AG08395 (cell line): ENCODE data around the gene ADSS1.
"Not testable (repeated sequence)": the region's sequence is repeated elsewhere in the genome, so short reads cannot be mapped to it uniquely, and the experiment has no call there.

Experiments
- DNase-seq: peaks from one replicate; pipeline ENCODE4 v3.0.0; 2012; ENCODE audit warnings: mixed read lengths, low spot score

ADSS1 gene

DNA sequence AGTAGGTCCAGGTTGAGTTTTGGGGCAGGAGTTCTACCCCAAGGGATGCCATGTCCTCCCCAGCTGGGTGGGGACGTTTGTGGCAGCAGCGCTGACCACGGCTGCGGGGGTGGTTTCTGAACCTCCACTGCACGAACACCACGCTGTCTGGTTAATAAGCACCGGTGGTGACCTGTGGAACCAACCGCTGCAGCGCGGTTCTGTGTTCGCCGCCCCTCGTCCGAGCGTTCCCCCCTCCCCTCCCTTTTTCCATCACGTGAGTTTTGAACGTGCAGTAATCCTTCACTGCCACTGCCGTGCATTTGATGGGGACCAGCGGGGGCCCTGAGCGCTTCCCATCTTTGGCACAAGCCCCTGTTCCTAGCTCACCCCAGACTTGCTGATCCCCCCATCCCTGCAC is 6.4 kb upstream of the ADSS1 start:
- no peak for DNase-seq

DNA sequence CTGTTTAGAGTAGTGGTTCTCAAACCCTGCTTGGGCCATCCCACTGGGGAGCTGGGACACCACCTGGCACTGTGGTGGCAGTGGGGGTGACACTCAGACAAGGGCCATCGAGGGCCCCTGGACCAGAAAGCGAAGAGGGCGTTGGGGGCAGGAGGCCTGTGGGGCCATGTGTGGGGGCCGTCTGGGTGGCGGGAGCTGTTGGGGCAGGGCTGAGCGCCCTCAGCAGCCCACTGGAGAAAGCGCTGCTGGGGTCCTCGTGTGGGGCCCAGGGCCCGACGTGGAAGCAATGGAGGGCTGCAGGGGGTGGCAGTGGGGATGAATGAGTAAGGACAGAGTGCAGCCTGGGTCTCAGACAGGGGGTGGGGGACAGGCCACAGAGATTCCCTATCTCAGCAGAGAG is 5.9 kb upstream of the ADSS1 start:
- no peak for DNase-seq

DNA sequence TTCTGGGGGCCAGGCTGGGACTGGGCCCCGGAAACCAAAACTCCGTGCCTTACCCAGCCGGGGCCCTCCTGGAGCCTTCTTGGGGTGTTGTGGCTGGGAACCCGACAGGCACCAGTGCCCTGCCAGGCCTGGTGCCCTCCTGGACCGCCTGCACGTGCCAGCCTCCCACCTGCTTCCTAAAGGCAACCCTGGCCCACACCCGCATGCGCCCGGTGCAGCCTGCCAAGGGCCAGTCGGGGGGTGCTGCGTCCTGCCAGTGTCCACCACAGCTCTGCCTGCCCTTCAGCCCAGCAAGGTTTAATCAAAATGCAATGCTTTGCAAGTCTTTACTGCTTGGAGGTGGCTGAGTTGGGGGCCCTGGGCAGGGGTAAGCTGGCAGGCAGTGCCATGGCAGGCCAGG is 5.2 kb upstream of the ADSS1 start:
- no peak for DNase-seq

DNA sequence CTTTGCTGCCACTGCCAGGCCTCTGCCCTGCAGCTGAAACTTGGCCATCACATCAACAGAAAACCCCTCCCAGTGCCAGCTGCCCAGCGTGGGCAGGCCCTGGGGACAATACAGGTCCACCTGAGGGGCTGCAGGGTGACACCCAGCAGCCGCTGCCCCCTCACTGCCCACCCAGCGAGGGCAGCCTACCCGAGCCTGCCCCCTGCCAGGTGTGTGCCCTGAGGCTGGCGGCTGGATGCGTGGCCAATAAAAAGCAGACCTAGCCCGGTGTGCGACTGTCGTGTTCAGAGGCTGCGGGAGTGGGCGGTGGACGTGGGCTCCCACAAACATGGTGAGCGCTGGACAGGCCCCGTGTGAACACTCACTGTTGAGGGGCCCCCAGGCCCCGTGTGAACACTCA is 4.7 kb upstream of the ADSS1 start:
- DNase-seq = no peak

DNA sequence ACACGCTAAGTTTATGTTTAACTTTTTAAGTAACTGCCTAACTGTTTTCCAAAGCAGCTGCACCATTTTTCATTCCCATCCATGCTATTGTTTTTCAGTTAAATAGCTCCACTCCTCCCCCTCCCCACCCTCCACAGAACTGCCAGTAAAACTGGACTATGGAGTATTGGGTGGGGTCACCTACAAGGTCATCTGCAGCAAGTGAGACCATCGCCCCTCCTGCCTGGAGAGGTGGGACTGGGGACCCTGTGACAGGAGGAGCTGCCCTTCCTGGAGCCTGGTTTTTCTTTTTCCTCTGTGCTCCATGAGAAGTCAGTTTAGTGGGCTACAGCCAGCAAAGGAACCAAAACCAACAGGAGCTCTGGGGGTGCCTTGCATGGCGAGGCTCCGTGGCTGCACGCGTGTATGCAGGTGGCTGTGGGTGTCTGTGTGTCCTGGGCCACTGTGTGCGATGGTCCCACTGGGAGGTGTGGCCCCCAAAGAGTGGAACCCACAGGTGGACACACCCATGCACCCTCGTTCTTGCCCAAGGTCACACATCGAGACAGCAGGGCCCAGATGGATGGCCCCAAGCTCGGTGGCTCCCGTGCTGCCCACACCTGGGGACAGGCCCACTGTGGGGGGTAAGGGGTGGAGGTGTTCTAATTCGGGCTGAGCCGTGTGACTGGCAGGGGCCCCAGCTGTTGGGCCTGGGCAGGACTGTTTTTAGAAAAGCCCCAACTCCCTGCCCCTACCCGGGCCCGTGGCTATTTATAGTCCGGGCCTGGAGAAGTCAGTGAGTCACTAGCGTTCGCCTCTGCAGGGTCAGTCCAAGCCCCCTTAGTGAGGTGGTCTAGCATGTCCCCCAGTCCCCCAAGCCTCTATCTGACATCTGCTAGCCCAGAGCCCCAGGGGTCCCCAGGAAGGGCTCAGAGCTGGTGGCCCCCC is 2.3 kb upstream of the ADSS1 start:
- no peak for DNase-seq

DNA sequence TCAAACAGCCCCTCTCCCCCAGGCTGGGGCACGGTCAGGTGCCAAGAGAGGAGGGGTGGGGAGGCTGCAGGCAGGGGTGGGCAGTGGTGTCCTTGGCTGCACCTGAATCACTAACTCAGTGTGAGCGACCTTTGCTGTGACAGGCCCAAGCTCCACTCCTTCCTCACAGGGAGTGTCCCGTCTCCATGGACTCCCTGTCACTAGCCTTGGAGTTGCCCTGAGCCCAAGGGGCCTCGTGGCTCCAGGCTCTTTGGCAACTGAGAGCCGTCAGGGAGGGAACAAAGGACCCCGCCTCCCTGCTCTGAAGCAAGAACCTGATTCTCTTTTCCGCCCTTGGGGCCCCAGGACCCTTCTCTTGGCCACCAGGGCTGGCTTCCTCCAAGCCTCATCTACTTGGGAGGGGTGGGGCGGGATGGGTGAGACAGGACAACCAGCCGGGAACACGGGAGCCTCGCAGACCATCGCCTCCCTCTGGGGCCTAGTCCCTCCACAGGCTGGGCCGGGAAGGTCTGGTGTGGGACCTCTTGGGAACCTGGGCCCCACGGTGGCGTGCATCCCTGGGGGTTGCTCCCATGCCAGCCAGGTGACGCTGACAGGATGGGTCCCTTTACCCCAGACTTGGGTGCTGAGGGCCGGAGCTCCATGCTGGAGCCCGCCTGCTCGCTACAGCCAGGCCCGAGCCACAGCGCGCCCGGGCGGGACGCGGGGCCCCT is 935 bp upstream of the ADSS1 start:
- no peak for DNase-seq

DNA sequence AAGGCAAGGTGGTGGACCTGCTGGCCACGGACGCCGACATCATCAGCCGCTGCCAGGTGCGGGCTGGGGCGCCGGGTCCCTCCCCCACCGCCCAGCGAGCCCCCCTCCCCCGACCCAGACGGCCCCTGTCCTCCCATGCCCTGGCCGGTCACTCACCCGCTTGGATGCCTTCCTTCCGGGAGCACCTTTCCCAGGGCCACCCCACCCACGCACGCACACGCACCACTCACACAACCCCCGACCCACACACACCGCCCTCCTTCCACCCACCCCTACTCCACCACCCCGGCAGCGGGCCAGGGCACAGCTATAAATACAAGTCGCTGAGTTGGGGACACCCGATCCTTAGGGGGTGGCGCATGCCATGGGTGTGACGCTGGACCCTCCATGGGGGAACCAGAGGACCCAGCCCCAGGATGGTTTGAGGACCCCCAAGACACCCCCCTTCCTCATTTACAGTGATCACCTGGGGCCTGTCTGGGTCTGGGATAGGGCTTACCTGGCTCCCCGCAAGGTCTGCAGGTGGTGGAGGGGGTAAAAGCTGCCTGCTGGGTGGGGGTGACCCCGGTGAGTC is 465 bp downstream of the ADSS1 start:
- DNase-seq = no peak

DNA sequence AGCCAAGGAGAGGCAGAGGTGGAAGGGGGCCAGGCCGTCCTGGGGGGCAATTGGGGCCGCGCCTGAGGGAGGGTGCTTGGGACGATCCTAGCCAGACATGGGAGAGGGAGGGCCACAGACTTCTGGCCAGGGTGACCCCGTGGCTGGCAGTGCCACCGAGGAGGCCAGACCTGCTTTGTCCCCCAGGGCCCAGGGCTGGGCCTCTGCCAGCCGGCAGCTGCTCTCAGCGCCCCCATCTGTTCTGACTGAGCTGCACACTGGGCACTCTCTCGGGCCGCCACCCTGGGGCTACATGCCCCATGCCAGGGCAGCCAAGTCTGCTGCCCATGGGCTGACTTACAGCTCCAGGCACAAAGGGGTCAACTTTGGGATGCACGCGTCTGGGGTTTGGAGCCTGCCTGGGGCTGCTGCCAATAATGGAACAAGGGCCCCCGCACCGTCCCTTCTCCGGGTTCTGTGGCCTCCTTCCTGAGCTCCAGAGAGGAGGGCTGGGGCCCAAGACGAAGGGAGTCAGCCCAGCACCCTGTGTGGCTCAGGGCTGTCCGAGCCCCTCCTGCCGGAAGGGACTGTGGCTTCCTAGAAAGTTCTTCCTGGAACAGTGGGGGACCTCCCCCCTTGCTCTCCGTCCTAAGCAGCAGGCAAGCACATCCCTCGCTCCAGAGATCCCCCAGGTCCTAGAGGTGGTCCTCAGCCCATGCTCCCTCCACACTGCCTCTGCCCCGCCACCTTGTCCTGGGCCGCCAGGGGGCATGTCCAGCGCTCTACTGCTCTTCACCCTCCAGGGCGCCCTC is 1.1 kb downstream of the ADSS1 start:
- DNase-seq = peak; percentile 39

DNA sequence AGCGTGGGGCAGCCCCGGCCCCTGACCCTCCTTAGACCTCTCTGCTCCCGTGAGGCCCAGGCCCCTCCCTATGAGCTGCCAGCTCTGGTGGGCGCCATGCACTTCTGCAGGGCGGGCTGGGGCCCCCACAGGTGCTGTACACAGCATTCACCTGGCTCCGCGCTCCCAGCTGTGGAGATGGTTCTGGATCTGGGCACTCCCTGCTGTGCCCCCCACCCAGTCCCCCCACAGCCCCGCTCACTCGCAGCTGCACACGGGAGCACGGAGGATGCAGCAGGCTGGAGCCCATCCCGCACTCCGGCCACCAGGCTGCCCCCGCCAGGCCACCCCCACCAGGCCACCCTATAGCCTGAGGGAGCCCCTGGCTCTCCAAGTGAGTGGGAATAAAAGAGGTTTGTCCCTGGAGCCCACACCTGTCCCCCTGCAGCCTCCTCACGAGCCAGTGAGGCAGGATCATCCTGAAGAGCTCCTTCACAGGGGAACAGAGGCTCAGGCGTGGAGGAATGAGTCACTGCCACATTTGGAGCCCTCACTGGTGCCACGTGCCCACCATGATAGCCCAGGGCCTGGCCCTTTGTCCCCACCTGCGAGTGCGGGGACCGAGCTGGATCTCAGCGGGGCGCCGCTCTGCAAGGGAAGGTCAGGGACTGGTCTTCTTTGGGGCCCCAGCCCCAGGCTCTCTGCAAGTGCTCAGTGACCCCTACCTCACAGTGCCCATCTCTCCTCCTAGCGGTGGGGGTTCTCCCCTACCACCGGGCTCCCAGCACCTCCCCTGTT is 1.9 kb downstream of the ADSS1 start:
- DNase-seq = no peak

DNA sequence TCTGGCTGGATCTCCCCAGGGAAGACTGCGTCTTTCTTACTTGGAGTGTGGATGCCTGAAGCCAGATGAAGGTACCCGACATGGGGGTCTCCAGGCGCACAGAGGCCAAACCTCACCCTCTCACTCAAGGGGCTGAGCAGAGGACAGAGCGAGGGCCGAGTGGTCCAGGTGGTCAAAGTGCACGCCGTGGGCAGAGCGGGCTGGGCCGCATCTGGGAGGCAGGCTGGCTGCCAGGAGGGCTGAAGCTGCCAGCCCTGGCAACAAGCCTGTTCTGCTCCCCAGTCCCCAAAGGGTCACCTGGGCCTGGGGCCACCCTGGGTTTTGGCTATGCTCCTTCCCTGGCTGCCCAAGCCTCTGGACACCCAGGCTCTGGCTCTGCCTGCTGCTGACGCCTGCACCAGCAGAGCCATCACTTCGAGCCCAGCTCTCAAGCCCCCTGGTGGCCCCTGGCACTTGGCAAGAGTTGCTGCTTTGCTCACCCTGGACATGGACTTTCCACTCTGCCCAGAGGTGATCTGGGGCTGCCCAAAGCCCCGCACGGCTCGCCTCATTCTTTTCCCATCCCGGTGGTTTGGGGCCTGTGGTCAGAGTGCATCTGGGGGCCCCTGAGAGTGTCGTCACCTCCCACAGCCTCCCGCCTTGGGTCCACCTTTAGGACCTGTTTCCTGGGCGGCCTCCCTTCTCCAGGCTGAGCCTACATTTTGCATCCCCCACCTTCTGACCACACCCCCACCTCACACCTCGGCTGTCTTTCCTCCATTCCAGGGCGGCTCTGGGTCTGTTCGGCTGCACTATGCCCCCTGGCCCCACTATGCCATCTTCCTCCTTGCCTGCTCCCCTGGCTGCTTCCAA is 2.8 kb downstream of the ADSS1 start:
- DNase-seq = no peak

DNA sequence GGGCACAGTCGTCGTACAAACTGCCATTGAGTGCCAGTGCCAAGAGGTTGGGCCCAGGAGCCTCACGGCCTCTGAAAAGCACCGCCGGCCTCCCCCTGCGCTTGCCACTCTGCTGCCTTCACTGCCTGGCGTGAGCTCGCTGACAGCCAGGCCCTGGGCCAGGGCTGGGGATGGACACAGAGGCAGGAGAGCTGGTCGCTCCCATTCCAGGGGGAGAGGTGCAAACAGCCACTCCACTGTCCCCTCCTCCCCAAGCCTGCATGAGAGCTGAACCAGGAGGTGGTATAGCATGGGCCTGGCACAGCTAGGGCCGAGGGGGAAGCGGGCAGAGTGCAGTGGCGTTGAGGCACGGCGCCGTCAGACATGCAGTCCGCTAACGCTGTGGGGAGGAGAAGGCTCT is 4.6 kb downstream of the ADSS1 start:
- DNase-seq = no peak

DNA sequence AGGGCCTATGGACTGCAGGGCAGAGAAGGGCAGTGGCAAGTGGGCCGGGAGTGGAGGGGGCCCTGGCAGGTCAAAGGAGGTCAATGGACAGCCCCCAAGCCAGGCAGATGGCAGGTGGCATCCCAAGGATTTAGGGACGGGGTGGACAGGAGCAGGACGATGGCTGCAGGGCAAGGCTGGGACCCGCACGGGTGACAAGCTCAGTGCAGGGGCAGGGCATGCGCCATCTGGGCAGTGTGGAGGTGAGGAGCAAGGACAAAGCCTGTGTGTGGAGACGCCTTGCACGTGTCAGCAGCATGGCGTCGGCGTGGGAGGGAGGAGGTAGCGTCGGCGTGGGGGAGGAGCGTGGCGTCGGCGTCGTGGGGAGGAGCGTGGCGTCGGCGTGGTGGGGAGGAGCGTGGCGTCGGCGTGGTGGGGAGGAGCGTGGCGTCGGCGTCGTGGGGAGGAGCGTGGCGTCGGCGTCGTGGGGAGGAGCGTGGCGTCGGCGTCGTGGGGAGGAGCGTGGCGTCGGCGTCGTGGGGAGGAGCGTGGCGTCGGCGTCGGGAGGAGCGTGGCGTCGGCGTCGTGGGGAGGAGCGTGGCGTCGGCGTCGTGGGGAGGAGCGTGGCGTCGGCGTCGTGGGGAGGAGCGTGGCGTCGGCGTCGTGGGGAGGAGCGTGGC is 5.3 kb downstream of the ADSS1 start:
- DNase-seq = not testable (repeated sequence)

DNA sequence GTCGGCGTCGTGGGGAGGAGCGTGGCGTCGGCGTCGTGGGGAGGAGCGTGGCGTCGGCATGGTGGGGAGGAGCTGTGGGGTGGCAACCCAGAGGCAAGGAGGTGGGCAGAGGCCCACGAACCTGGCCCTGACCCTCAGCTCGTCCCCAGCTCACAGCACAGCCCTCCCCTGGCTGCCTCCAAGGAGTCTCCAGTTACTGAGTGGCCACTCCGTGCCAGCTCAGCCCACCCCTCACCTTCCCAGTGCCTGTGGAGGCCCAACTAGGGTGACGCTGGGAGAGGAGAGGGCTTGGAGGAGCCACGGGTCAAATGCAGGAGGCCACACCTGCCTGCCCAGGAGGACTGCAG is 5.8 kb downstream of the ADSS1 start:
- no peak for DNase-seq

DNA sequence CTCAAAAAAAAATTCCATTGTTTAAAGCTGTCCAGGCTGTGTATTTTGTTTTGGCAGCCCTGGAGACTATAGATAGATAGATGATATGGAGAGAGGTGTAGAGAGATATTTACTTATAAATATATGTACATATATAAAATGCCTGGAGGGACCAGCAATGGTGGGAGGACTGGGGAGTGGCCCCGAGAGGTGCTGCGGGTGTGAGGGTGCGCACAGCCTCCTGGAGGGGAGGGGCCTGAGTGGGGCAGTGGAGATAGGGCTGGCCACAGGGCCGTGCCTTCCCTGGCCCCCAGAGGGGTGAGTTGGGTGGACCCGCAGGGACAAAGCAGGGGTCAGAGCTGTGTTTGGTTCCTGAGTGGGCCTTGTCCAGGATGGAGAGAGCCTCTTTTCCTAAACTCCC is 6.5 kb downstream of the ADSS1 start:
- no peak for DNase-seq

DNA sequence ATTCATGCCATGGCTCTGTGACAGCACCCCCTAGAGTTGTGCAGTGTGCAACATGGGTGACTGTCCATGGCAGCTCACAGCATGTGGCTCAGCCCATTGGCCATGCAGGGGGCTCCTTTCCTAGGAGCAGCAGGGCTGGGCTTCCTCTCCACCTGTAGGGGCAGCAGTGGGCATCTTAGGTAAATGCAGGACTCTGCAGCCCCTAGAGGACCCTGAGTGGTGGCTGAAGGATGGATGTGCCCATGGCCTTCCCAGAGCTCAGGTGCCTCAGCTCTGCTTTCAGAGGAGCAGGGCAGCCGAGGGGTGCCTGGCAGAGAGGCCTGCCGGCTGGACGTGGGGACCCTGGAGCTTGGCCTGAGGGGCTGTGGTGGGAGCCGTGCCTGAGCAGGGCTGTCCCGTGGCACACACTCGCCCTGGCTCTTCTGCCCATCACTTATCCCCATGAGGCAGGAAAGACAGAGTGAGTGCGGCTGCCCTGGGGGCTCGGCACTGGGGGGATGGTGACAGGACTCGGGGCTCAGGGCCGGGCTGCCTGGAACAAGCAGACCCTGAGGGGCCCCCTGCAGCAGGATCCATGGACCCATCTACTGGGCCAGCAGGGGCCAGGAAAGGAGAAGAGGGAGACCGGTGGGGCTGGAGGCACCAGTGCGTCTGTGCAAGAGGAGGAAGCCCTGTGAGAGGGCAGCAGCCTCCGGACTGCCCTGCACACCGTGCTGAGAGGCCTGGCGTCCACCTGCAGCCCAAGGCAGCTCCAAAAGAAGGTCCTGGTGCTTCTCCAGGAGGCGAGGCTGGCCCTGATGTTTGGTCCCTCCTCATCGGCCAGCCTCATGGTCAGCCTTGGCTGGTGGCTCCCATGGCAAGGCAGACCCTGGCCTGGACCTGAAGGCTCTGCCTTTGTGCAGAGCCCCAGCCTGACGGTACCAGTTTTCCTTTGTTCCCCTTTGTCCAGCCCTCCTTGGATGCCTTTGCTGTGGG is 7.6 kb downstream of the ADSS1 start:
- no peak for DNase-seq

DNA sequence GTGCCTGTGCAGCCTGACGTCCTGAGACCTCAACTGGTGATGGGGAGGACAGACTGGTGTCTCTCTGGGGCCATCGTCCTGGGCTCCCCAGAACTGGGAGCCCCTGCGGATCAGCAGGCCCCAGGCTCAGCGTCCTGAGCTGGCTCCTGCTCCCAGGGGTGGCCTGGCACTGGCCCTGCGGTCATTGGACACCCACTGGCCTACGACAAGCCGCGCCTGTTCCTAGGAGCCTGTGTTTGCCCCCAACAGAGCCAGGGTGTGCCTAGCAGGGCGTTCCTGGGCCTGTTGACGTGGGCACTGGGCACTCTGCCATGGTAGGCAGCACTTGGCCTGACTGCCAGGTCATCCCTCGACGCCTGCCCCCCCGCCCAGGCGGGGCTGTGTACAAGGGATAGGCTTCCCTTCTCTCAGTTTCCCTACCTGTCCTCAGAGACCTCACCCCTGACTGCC is 8.4 kb downstream of the ADSS1 start:
- DNase-seq = no peak

DNA sequence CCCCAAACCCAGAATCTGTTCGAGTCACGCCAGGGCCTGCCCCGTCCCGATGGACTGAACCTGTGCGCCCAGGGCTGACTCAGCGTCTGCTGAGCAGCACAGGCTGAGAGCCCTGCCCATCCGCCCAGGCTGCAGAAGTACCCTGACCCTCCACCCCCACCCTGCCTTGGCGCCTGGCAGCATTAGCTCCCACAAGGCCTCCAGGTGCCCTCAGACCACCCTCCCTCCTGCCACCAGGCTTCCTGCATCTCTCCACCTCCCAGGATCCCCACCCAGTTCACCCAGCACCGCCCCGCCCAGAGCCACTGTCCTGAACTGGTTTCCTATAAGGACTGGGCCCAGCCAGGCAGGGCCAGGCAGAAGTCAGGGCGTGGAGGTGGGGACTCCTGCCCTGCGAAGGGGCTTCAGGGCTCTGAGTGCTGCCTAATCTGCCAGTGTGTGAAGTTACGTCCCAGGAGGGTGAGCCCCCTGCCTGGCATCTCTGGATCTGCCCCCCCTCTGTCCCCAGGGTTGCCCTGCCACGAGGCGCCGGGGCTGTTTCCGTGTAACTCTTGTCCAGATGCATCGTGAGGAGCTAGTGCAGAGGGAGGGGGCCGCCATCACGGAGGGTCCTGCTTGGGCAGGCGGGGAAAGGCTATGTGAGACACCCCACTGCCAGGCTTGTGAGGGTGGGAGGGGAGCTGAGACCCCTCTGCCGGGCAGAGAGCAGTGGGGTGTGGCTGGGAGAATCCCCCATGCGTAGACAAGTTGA is 9.1 kb downstream of the ADSS1 start:
- DNase-seq = no peak

DNA sequence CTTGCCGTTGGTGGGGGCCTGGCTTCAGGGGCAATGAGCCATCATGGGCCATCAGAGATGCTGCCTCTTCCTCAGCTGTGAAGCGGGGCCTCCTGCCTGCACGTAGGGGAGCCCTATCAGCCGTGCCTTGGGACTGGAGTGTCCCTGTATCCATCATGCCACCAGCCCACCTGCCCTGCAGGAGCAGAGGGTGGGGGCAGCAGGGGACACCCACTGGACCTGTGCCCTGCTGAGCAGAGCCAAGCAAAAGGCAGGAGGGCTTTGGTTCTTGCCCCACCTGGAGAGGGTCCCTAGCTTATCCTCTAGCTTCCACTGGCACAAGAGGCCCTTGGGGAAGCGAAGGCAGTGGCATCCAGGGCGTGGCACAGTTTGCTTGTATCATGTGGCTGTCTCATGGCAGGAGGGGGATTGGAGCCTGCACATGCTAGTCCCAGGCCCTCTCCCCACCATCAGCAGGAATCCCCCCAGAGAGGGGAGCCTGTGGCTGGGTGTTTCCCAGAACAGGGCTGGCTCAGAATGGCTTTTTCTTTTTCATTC is 10.1 kb downstream of the ADSS1 start:
- no peak for DNase-seq
